Glutamatergic neuron (in vitro differentiated cells): ENCODE measurements around the gene PLEKHA1. TPM values are rescaled to one million over a fixed set of nuclear protein-coding genes. Genes with fewer than 3 reads are reported as not detected.

ENCODE experiments used
- DNase-seq: peaks from one replicate; pipeline ENCODE4 v3.0.0; 2022
- H3K27ac Mint-ChIP-seq: one replicate; pipeline ENCODE4 v1.8.0; 2020; ENCODE audit warnings: mild to moderate bottlenecking, mixed read lengths, inconsistent platforms; ENCODE audit not compliant: unreplicated experiment
- H3K27me3 Mint-ChIP-seq: one replicate; pipeline ENCODE4 v1.8.0; 2020; ENCODE audit warnings: mild to moderate bottlenecking, moderate library complexity, mixed read lengths, inconsistent platforms; ENCODE audit not compliant: unreplicated experiment
- H3K36me3 Mint-ChIP-seq: one replicate; pipeline ENCODE4 v1.8.0; 2020; ENCODE audit warnings: mild to moderate bottlenecking, mixed read lengths, inconsistent platforms; ENCODE audit not compliant: unreplicated experiment
- H3K4me1 Mint-ChIP-seq: one replicate; pipeline ENCODE4 v1.8.0; 2020; ENCODE audit warnings: mild to moderate bottlenecking, low read depth, mixed read lengths, inconsistent platforms; ENCODE audit not compliant: unreplicated experiment
- H3K4me3 Mint-ChIP-seq: one replicate; pipeline ENCODE4 v1.8.0; 2020; ENCODE audit warnings: mild to moderate bottlenecking, mixed read lengths, inconsistent platforms; ENCODE audit not compliant: unreplicated experiment
- H3K9me3 Mint-ChIP-seq: one replicate; pipeline ENCODE4 v1.8.0; 2020; ENCODE audit warnings: mild to moderate bottlenecking, moderate library complexity, mixed read lengths, inconsistent platforms; ENCODE audit not compliant: unreplicated experiment
- CTCF ChIP-seq: fragments of 200-600 bp; sonication (generic); IDR thresholded peaks from one replicate; pipeline ENCODE4 v1.5.0; 2021; ENCODE audit not compliant: partially characterized antibody, unreplicated experiment
- total RNA-seq: library from RNA; stranded (reverse); fragmentation: NEBNext Ultra II Directional; extraction: Animal tissue kit (Norgen Biotek cat#: 25700); gene quantifications from one replicate; pipeline ENCODE4 v1.2.1, GENCODE V29; 2021; ENCODE audit not compliant: unreplicated experiment

The PLEKHA1 gene
- total RNA-seq, 1 donor from 2014 or later: 31.4 TPM

DNA sequence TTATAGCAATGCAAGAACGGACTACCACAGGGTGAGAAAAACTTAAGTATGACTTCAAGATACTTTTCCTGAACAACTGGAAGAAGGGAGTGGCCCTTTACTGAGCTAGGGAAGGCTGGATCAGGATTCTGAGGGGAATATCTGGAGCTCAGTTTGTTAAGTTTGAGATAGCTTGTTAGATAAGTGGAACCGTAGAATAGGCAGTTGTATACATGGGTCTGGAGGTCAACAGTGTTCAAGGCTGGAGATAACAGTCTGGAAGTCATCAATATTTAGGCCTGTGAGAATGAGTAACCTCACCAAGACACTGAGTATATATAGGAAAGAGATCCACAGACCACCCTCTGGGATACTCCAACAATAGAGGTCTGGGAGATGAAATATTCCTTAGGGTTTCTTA is 7.2 kb downstream of the PLEKHA1 start:
- H3K27ac Mint-ChIP-seq: no peak overlapping the region
- no peak for DNase-seq
- no peak overlapping the region for H3K4me3 Mint-ChIP-seq
- TF ChIP-seq CTCF: no peak
- no peaks in the 10 kb centered on the region for H3K27me3 Mint-ChIP-seq
- H3K36me3 Mint-ChIP-seq: peaks cover 4% of the 10 kb centered on the region
- peaks cover 2% of the 10 kb centered on the region for H3K9me3 Mint-ChIP-seq
- peaks cover 2% of the 10 kb centered on the region for H3K4me1 Mint-ChIP-seq

- no peaks in the 10 kb centered on the region for H3K36me3 Mint-ChIP-seq
- H3K4me1 Mint-ChIP-seq: peaks cover 2% of the 10 kb centered on the region
- TF ChIP-seq CTCF: no peak
- no peak overlapping the region for H3K4me3 Mint-ChIP-seq
- no peak overlapping the region for H3K27ac Mint-ChIP-seq
- H3K9me3 Mint-ChIP-seq: no peaks in the 10 kb centered on the region
- no peak for DNase-seq
- no peaks in the 10 kb centered on the region for H3K27me3 Mint-ChIP-seq
Measured at GRCh38 chr10:122386514-122386913, 12.0 kb downstream of the PLEKHA1 start.

- H3K27me3 Mint-ChIP-seq: no peaks in the 10 kb centered on the region
- H3K4me1 Mint-ChIP-seq: peaks cover 2% of the 10 kb centered on the region
- no peaks in the 10 kb centered on the region for H3K36me3 Mint-ChIP-seq
- DNase-seq: no peak
- no peak for TF ChIP-seq CTCF
- no peak overlapping the region for H3K4me3 Mint-ChIP-seq
- H3K27ac Mint-ChIP-seq: no peak overlapping the region
- H3K9me3 Mint-ChIP-seq: no peaks in the 10 kb centered on the region
Measured at GRCh38 chr10:122387572-122387971, 13.1 kb downstream of the PLEKHA1 start.

GRCh38 chr10:122388287-122388997 is 13.9 kb downstream of the PLEKHA1 start:
- TF ChIP-seq CTCF: no peak
- H3K27me3 Mint-ChIP-seq: no peaks in the 10 kb centered on the region
- H3K4me1 Mint-ChIP-seq: peaks cover 2% of the 10 kb centered on the region
- no peak overlapping the region for H3K27ac Mint-ChIP-seq
- DNase-seq: no peak
- no peaks in the 10 kb centered on the region for H3K9me3 Mint-ChIP-seq
- no peak overlapping the region for H3K4me3 Mint-ChIP-seq
- H3K36me3 Mint-ChIP-seq: no peaks in the 10 kb centered on the region

GRCh38 chr10:122390271-122390670 is 15.8 kb downstream of the PLEKHA1 start:
- no peaks in the 10 kb centered on the region for H3K27me3 Mint-ChIP-seq
- H3K4me1 Mint-ChIP-seq: peaks cover 2% of the 10 kb centered on the region
- no peak for TF ChIP-seq CTCF

More at GRCh38 chr10:122390271-122390670, 15.8 kb downstream of the PLEKHA1 start:
- Mint-ChIP-seq H3K36me3 (no peaks in the 10 kb centered on the region), H3K9me3 (no peaks in the 10 kb centered on the region), H3K27ac (no peak overlapping the region), H3K4me3 (no peak overlapping the region)
- DNase-seq: no peak
